A204.1 (cell line): ENCODE results near the gene TUBA3E.
"Not testable (repeated sequence)": the region's sequence is repeated elsewhere in the genome, so short reads cannot be mapped to it uniquely, and the experiment has no call there.

Source experiments
- FAIRE-seq: peaks from 2 replicates; lab custom pipeline; 2012; peaks lifted over from hg19 to GRCh38; lab: Jason Lieb, UNC

TUBA3E gene

DNA sequence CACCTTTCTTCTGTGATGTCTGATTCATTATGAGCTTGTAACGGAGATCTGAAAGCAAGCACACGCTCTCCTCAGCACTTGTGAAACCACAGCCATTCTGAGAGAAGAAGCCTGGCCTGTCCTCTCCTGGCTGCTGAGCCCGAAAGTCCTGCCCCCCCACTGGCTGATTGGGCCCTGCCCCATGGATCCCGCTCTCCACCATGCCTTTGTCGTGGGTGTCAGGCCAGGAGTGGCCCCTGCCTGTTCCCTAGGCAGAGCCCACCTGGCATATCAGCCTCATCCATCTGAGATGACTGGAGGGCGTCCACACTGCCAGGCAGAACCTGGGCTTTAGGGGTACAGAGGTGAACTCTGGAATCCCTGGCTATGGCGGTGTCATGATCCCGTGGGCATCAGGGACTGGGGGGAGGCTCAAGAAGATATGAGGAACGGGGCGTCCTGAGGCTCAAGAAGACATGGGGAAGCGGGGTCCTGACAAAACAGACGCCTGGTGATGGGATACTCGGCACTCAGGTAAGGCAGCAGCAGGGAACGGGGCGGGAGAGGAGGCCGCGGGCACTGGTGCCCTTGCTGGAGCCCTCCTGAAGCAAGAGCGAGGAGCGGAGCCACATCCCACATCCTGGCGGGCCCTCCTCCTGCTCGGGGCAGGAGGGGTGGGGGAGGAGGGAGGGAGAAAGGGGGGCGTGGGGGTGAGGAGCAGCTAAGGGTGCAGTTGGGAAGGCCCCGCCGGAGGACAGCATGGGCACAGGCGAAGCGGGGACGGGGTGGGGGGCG lies 54.8 kb downstream of the TUBA3E start:
- not testable (repeated sequence) for FAIRE-seq

DNA sequence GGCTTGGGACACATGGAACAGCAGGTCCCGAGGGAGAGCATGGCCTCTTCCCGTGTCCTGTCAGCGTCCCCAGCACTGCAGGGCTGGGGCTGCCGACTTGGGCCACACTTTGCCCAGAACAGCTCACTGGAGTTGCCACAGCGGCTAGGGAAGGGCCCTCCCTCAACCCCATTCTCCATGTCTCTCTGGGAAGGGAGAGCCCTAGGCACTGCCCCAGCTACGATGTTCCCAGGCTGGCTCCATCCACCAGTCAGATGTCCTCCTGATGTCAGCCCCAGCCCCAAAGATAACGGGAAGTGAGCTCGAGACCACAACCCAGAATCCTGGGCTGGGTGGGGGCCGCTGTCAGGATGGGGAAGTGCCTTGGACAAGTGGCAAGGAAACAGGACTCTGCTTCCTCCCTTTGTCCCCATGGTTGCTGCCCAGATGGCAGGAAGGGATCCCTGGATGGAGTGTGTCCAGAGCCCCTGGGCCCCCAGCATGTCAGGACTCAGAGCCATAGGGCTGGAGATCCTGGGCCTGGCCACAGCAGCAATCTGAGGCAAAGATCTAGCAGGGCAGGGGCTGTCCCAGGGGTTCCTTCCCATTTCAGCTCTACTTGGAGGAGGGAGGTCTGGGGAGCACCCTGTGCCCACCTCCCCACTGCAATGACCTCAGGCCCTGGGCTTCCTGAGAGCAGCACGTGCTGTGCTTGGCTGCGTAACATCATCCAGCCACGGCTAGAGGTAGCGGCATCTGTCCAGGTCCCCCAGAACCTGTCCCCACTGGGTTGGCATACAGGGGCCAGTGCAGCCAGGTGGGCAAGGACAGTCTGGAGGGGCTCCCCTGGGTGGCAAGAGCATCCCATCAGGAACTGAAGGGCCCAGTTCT lies 55.6 kb downstream of the TUBA3E start:
- FAIRE-seq, result not testable (repeated sequence)
